ENCODE data around the gene AVP.
"Not testable (repeated sequence)": the region's sequence is repeated elsewhere in the genome, so short reads cannot be mapped to it uniquely, and the experiment has no call there.

Gene AVP

GRCh38 chr20:3082955-3083952, 1.3 kb downstream of the AVP start:
- no peak for DNase-seq

- DNase-seq, result no peak
Observed at GRCh38 chr20:3082306-3082951, 2.1 kb downstream of the AVP start.

GRCh38 chr20:3081641-3082040, 2.9 kb downstream of the AVP start:
- no peak for DNase-seq

GRCh38 chr20:3080939-3081388, 3.6 kb downstream of the AVP start:
- no peak for DNase-seq

- DNase-seq, result no peak
Observed at GRCh38 chr20:3077618-3078134, 6.8 kb downstream of the AVP start.

- not testable (repeated sequence) for DNase-seq
Observed at GRCh38 chr20:3075315-3075714, 9.2 kb downstream of the AVP start.

GRCh38 chr20:3074812-3075211, 9.7 kb downstream of the AVP start:
- no peak for DNase-seq

GRCh38 chr20:3073251-3073643, 11.3 kb downstream of the AVP start:
- DNase-seq, result not testable (repeated sequence)

- no peak for DNase-seq
Observed at GRCh38 chr20:3072530-3073250, 11.8 kb downstream of the AVP start.

GRCh38 chr20:3071610-3072529, 12.7 kb downstream of the AVP start, which contains the start of gene OXT:
Gene OXT, plus strand, starts transcription at chr20:3071620. Its CDS starts 36 bp downstream, at chr20:3071656.
- DNase-seq, result no peak

- DNase-seq, result no peak
Observed at GRCh38 chr20:3071266-3071609, 13.3 kb downstream of the AVP start.

GRCh38 chr20:3070725-3071124, 13.8 kb downstream of the AVP start:
- DNase-seq, result no peak

- DNase-seq, result no peak
Observed at GRCh38 chr20:3068986-3069900, 15.3 kb downstream of the AVP start.

GRCh38 chr20:3068075-3068474, 16.4 kb downstream of the AVP start:
- no peak for DNase-seq

- DNase-seq, result no peak
Observed at GRCh38 chr20:3067139-3068014, 17.1 kb downstream of the AVP start.

- not testable (repeated sequence) for DNase-seq
Observed at GRCh38 chr20:3064119-3064518, 20.4 kb downstream of the AVP start.

GRCh38 chr20:3059489-3059888, 25.0 kb downstream of the AVP start:
- DNase-seq, result no peak

- DNase-seq, result no peak
Observed at GRCh38 chr20:3051385-3052019, 33.0 kb downstream of the AVP start.

Measured in NCI-H748 treated with DMSO at 0.1 percent for 48 hours (cell line).